ENCODE data around the gene ELMO1.
"Not testable (repeated sequence)": the region's sequence is repeated elsewhere in the genome, so short reads cannot be mapped to it uniquely, and the experiment has no call there.

ELMO1 gene

GRCh38 chr7:37187179-37187578, 261.5 kb downstream of the ELMO1 start:
- DNase-seq (ENCODE audit: low read depth), result no peak

- DNase-seq (ENCODE audit: low read depth), result no peak
These were observed 261.9 kb downstream of the ELMO1 start for GRCh38 chr7:37186753-37187152.

- no peak for DNase-seq (ENCODE audit: low read depth)
These were observed 267.1 kb downstream of the ELMO1 start for GRCh38 chr7:37181550-37181932.

GRCh38 chr7:37180828-37181549, 267.7 kb downstream of the ELMO1 start:
- DNase-seq (ENCODE audit: low read depth), result no peak

- no peak for DNase-seq (ENCODE audit: low read depth)
These were observed 272.6 kb downstream of the ELMO1 start for GRCh38 chr7:37176079-37176478.

- DNase-seq (ENCODE audit: low read depth), result no peak
These were observed 274.2 kb downstream of the ELMO1 start for GRCh38 chr7:37174460-37174859.

- no peak for DNase-seq (ENCODE audit: low read depth)
These were observed 275.0 kb downstream of the ELMO1 start for GRCh38 chr7:37173670-37174069.

- no peak for DNase-seq (ENCODE audit: low read depth)
These were observed 286.6 kb downstream of the ELMO1 start for GRCh38 chr7:37162106-37162505.

GRCh38 chr7:37160656-37161055, 288.0 kb downstream of the ELMO1 start:
- DNase-seq (ENCODE audit: low read depth), result no peak

GRCh38 chr7:37153376-37153775, 295.3 kb downstream of the ELMO1 start:
- no peak for DNase-seq (ENCODE audit: low read depth)

- no peak for DNase-seq (ENCODE audit: low read depth)
These were observed 296.8 kb downstream of the ELMO1 start for GRCh38 chr7:37151741-37152413.

GRCh38 chr7:37150856-37151255, 297.8 kb downstream of the ELMO1 start:
- no peak for DNase-seq (ENCODE audit: low read depth)

- DNase-seq (ENCODE audit: low read depth), result no peak
These were observed 298.5 kb downstream of the ELMO1 start for GRCh38 chr7:37150180-37150579.

- no peak for DNase-seq (ENCODE audit: low read depth)
These were observed 298.9 kb downstream of the ELMO1 start for GRCh38 chr7:37149773-37150124.

- DNase-seq (ENCODE audit: low read depth), result no peak
These were observed 299.5 kb downstream of the ELMO1 start for GRCh38 chr7:37149051-37149772.

GRCh38 chr7:37145682-37146081, 303.0 kb downstream of the ELMO1 start:
- no peak for DNase-seq (ENCODE audit: low read depth)

- DNase-seq (ENCODE audit: low read depth), result no peak
These were observed 304.2 kb downstream of the ELMO1 start for GRCh38 chr7:37144423-37144822.

- no peak for DNase-seq (ENCODE audit: low read depth)
These were observed 305.7 kb downstream of the ELMO1 start for GRCh38 chr7:37142958-37143357.

- DNase-seq (ENCODE audit: low read depth), result no peak
These were observed 306.9 kb downstream of the ELMO1 start for GRCh38 chr7:37141742-37142141.

GRCh38 chr7:37133902-37134301, 314.8 kb downstream of the ELMO1 start:
- not testable (repeated sequence) for DNase-seq (ENCODE audit: low read depth)

GRCh38 chr7:37131855-37132254, 316.8 kb downstream of the ELMO1 start:
- no peak for DNase-seq (ENCODE audit: low read depth)

- DNase-seq (ENCODE audit: low read depth), result no peak
These were observed 319.6 kb downstream of the ELMO1 start for GRCh38 chr7:37129035-37129425.

GRCh38 chr7:37128327-37129034, 320.2 kb downstream of the ELMO1 start:
- DNase-seq (ENCODE audit: low read depth), result no peak

Data from stimulated activated CD8-positive, alpha-beta memory T cell treated with anti-CD3 and anti-CD28 coated beads, Interleukin-4, amount 100 ng/mL, for 24 hours (primary cell).